Stimulated activated naive CD8-positive, alpha-beta T cell treated with anti-CD3 and anti-CD28 coated beads, Interleukin-15, Interleukin-2, amounts not matched to agents 100 ng/mL and 50 ng/mL, for 24 hours (primary cell): Measurements from ENCODE around the gene U2AF1.
"Not testable (repeated sequence)": the region's sequence is repeated elsewhere in the genome, so short reads cannot be mapped to it uniquely, and the experiment has no call there.

ENCODE experiments used
- H3K27ac Mint-ChIP-seq: one replicate; pipeline ENCODE4 v1.8.0; 2021; ENCODE audit warnings: mild to moderate bottlenecking, mixed read lengths
- H3K27me3 Mint-ChIP-seq: one replicate; pipeline ENCODE4 v1.8.0; 2021; ENCODE audit warnings: mixed read lengths
- H3K36me3 Mint-ChIP-seq: one replicate; pipeline ENCODE4 v1.8.0; 2021; ENCODE audit warnings: low read depth, mixed read lengths
- H3K4me1 Mint-ChIP-seq: one replicate; pipeline ENCODE4 v1.8.0; 2021; ENCODE audit warnings: low read depth, mixed read lengths
- H3K4me3 Mint-ChIP-seq: one replicate; pipeline ENCODE4 v1.8.0; 2021; ENCODE audit warnings: mild to moderate bottlenecking, mixed read lengths
- H3K9me3 Mint-ChIP-seq: one replicate; pipeline ENCODE4 v1.8.0; 2021; ENCODE audit warnings: mixed read lengths

Gene U2AF1

GRCh38 chr21:43106965-43107793, at the start of gene U2AF1:
Gene U2AF1 (minus strand): TSS chr21:43107570. CDS start chr21:43107494, 76 bp downstream.
- not testable (repeated sequence) for H3K27ac Mint-ChIP-seq, H3K9me3 Mint-ChIP-seq, H3K4me3 Mint-ChIP-seq, H3K27me3 Mint-ChIP-seq, H3K36me3 Mint-ChIP-seq, H3K4me1 Mint-ChIP-seq

- not testable (repeated sequence) for H3K4me3 Mint-ChIP-seq, H3K27ac Mint-ChIP-seq, H3K9me3 Mint-ChIP-seq, H3K36me3 Mint-ChIP-seq, H3K4me1 Mint-ChIP-seq, H3K27me3 Mint-ChIP-seq
Observed at GRCh38 chr21:43153601-43154000, 46.2 kb upstream of the U2AF1 start.

GRCh38 chr21:43149344-43149743, 42.0 kb upstream of the U2AF1 start:
- not testable (repeated sequence) for H3K27ac Mint-ChIP-seq, H3K4me3 Mint-ChIP-seq, H3K36me3 Mint-ChIP-seq, H3K27me3 Mint-ChIP-seq, H3K4me1 Mint-ChIP-seq, H3K9me3 Mint-ChIP-seq

- H3K27me3 Mint-ChIP-seq, H3K27ac Mint-ChIP-seq, H3K36me3 Mint-ChIP-seq, H3K4me3 Mint-ChIP-seq, H3K9me3 Mint-ChIP-seq, H3K4me1 Mint-ChIP-seq: not testable (repeated sequence)
Observed at GRCh38 chr21:43147999-43148398, 40.6 kb upstream of the U2AF1 start.

- not testable (repeated sequence) for H3K4me1 Mint-ChIP-seq, H3K27ac Mint-ChIP-seq, H3K9me3 Mint-ChIP-seq, H3K27me3 Mint-ChIP-seq, H3K36me3 Mint-ChIP-seq, H3K4me3 Mint-ChIP-seq
Observed at GRCh38 chr21:43146637-43147036, 39.3 kb upstream of the U2AF1 start.

GRCh38 chr21:43141407-43141806, 34.0 kb upstream of the U2AF1 start:
- not testable (repeated sequence) for H3K9me3 Mint-ChIP-seq, H3K27me3 Mint-ChIP-seq, H3K4me3 Mint-ChIP-seq, H3K27ac Mint-ChIP-seq, H3K36me3 Mint-ChIP-seq, H3K4me1 Mint-ChIP-seq

- H3K4me1 Mint-ChIP-seq, H3K27me3 Mint-ChIP-seq, H3K9me3 Mint-ChIP-seq, H3K27ac Mint-ChIP-seq, H3K36me3 Mint-ChIP-seq, H3K4me3 Mint-ChIP-seq: not testable (repeated sequence)
Observed at GRCh38 chr21:43138944-43139343, 31.6 kb upstream of the U2AF1 start.

- not testable (repeated sequence) for H3K9me3 Mint-ChIP-seq, H3K4me1 Mint-ChIP-seq, H3K4me3 Mint-ChIP-seq, H3K36me3 Mint-ChIP-seq, H3K27me3 Mint-ChIP-seq, H3K27ac Mint-ChIP-seq
Observed at GRCh38 chr21:43134520-43134919, 27.1 kb upstream of the U2AF1 start.

GRCh38 chr21:43130094-43130493, 22.7 kb upstream of the U2AF1 start:
- H3K27ac Mint-ChIP-seq, H3K9me3 Mint-ChIP-seq, H3K27me3 Mint-ChIP-seq, H3K4me3 Mint-ChIP-seq, H3K36me3 Mint-ChIP-seq, H3K4me1 Mint-ChIP-seq: not testable (repeated sequence)

GRCh38 chr21:43115956-43116355, 8.6 kb upstream of the U2AF1 start:
- H3K9me3 Mint-ChIP-seq, H3K36me3 Mint-ChIP-seq, H3K27me3 Mint-ChIP-seq, H3K27ac Mint-ChIP-seq, H3K4me1 Mint-ChIP-seq, H3K4me3 Mint-ChIP-seq: not testable (repeated sequence)

GRCh38 chr21:43114483-43114882, 7.1 kb upstream of the U2AF1 start:
- not testable (repeated sequence) for H3K27me3 Mint-ChIP-seq, H3K9me3 Mint-ChIP-seq, H3K27ac Mint-ChIP-seq, H3K4me1 Mint-ChIP-seq, H3K4me3 Mint-ChIP-seq, H3K36me3 Mint-ChIP-seq

GRCh38 chr21:43109006-43109405, 1.6 kb upstream of the U2AF1 start:
- not testable (repeated sequence) for H3K27ac Mint-ChIP-seq, H3K4me1 Mint-ChIP-seq, H3K27me3 Mint-ChIP-seq, H3K4me3 Mint-ChIP-seq, H3K9me3 Mint-ChIP-seq, H3K36me3 Mint-ChIP-seq

GRCh38 chr21:43108177-43108576, 807 bp upstream of the U2AF1 start:
- not testable (repeated sequence) for H3K9me3 Mint-ChIP-seq, H3K4me1 Mint-ChIP-seq, H3K36me3 Mint-ChIP-seq, H3K27me3 Mint-ChIP-seq, H3K4me3 Mint-ChIP-seq, H3K27ac Mint-ChIP-seq

- not testable (repeated sequence) for H3K4me1 Mint-ChIP-seq, H3K4me3 Mint-ChIP-seq, H3K27me3 Mint-ChIP-seq, H3K27ac Mint-ChIP-seq, H3K36me3 Mint-ChIP-seq, H3K9me3 Mint-ChIP-seq
Observed at GRCh38 chr21:43107794-43108137, 396 bp upstream of the U2AF1 start.

- not testable (repeated sequence) for H3K27me3 Mint-ChIP-seq, H3K4me3 Mint-ChIP-seq, H3K36me3 Mint-ChIP-seq, H3K4me1 Mint-ChIP-seq, H3K27ac Mint-ChIP-seq, H3K9me3 Mint-ChIP-seq
Observed at GRCh38 chr21:43104642-43105041, 2.7 kb downstream of the U2AF1 start.

GRCh38 chr21:43102281-43102680, 5.1 kb downstream of the U2AF1 start:
- not testable (repeated sequence) for H3K9me3 Mint-ChIP-seq, H3K4me1 Mint-ChIP-seq, H3K27ac Mint-ChIP-seq, H3K27me3 Mint-ChIP-seq, H3K36me3 Mint-ChIP-seq, H3K4me3 Mint-ChIP-seq

GRCh38 chr21:43101676-43102075, 5.7 kb downstream of the U2AF1 start:
- H3K27ac Mint-ChIP-seq, H3K4me1 Mint-ChIP-seq, H3K9me3 Mint-ChIP-seq, H3K27me3 Mint-ChIP-seq, H3K4me3 Mint-ChIP-seq, H3K36me3 Mint-ChIP-seq: not testable (repeated sequence)
